ENCODE results near the gene NELL2.

DNA sequence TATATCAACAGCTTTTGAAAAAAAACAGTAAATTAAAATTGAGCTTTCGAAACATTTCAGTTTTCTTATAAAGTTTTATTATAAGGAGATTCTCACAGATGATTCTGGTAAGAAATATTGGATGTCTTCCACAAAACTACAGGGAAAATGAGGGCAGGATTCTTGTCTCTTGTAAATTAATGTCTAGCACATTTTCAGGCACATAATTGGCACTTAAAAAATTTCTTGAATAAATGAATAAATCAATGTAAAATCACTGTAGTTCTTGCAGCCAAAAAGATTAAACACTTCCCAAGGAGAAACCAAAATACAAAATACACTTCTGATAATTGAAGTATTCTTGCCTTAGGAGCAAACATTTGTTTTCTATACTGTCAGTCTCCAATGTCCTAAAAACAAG lies 164.4 kb downstream of the NELL2 start:
- TF ChIP-seq POLR2A (IDR thresholded peaks at IDR 0.05; ENCODE audit: low read length) = no peak
- TF ChIP-seq GATA1 (IDR thresholded peaks at IDR 0.05; ENCODE audit: low read depth, low read length) = no peak

Measured in erythroblast (primary cell).